ENCODE results near the gene SMYD1. TPM values are rescaled to one million over a fixed set of nuclear protein-coding genes. Genes with fewer than 3 reads are reported as not detected.

The SMYD1 gene
- total RNA-seq, 1 experiment from 2014 or later, result not detected

DNA sequence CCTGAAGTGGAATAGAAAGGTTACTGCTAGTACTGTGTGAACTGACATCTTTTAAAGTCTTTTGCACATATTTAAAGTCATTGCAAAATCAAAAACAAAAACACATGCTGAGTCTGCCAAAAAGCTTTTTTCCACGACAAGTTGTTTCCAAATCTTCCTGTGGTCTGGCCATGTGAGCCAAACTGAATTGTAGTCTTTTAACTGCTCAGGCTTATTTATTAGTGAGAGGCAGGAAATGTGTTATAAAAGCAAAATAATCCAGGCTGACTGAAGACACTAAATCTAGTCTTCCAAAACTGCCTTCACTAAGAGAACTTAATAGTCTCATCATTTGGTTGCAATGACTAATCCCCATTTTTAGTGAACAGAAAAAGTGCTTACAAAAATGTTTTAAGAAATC, 14.3 kb upstream of the SMYD1 start:
- DNase-seq, result no peak
- Histone ChIP-seq H3K9me3 (no peaks in the 10 kb centered on the region), H3K36me3 (peaks cover 33% of the 10 kb centered on the region), H3K27me3 (no peaks in the 10 kb centered on the region), H3K4me3 (no peak overlapping the region)

DNA sequence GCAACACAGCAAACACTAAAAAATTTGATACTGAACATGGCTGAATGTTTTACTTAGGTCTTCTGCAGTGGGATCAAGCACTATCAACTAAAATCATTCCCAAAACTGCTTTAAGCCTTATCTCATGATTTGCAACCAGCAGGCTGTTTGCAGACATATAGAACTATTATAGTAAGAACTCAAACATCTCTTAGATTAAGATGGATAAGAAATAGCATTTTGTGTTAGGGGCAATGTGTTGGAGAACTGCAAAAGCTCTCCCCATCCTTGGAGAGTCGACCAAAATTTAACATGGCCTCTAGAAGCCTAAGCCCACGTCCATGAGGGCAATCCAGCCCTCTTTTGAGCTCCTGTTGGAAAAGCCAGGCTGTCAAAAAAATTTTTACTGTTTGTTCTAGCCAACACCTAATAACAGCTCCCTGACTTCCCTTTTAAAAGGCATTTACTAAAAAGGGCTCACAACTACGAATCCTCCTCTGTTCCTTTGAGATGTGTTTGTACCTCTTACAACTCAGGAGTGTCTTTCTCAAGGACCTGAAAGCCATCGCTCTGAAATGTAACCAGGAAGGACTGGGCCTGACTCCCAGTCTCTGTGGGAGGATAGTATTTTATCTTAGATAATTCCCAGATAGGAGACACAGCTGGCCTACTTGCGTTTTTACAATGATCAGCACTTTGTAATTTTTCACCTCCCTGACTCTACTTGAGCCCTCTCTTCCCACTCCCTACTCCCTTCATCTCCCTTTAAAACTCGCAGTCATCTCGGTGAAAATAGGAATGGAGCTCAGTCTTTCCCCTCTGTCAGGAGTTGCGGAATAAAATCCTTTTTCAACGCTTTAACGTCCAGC, 13.5 kb upstream of the SMYD1 start:
- peak overlapping the region; percentile 89 for H3K4me3 ChIP-seq
- no peak for DNase-seq
- no peaks in the 10 kb centered on the region for H3K9me3 ChIP-seq
- peaks cover 33% of the 10 kb centered on the region for H3K36me3 ChIP-seq
- no peaks in the 10 kb centered on the region for H3K27me3 ChIP-seq

DNA sequence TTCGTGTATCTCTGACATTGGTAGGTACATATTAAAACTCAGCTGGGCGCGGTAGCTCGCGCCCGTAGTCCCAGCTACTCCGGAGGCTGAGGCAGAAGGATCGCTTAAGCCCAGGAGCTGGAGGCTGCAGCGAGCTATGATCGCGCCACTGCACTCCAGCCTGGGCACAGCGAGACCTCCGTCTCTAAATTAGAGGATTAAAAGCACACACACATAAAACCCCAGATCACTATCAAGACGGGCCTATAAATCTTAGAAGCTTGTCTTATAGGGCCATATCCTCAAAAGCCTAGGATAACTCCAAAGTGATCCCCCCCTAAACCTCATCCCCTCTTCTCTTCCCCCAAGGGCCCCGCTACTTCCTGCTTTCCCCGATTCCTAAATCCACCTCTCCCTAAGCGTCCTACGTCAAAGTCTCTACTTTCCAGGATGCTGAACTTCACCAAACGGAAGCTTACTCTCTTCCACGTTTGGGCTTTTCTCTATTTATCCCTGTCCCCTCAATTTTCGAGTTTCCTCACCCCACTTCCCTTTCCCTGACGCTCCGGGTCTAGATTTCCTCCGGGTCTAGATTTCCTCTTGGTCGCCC, 12.7 kb upstream of the SMYD1 start:
- no peak for DNase-seq
- no peaks in the 10 kb centered on the region for H3K27me3 ChIP-seq
- peaks cover 33% of the 10 kb centered on the region for H3K36me3 ChIP-seq
- H3K4me3 ChIP-seq, result peak overlapping the region; percentile 89
- no peaks in the 10 kb centered on the region for H3K9me3 ChIP-seq

DNA sequence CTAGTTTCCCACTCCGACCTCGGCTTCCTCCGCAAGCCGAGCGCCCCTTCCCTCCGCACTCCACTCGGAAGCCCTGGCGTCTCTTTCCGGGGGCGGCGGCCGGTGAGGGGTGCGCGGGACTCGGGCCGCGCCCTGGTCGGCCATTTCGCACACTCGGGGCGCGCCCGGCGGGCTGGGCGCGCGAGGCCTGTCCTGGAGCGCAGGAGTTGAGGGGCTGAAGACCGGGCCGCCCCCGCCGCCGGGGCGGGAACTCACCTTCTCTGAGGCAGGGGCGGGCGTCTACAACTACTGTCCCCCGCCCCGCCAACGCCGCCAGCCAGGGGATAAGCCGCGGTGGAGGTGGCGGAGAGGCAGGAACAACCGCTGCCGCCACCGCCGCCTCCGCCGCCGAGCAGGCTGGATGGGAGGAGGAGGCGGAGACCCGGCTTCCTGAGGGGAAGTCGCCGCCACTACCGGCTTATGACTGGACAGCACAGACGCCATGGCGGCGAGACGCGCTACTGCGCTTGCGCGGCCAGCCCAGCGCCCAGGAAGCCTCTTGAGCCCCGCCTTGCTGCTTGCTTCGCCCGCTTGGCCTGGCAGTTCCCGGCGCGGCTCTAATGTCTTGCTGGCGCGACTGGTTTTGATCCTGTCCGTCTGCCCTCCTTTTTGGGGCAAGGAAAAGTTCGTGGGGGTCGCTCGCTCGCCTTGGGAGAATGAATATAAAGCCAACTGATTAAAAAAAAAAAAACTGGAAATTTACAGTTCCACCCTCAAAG, 12.1 kb upstream of the SMYD1 start, which contains the start of gene KRCC1:
TSS of gene KRCC1 (minus strand) at position 413 of the 758 bp plus-strand sequence. CDS start 27,220 bp downstream, outside the sequence.
- DNase-seq, result peak; percentile 94
- Histone ChIP-seq H3K9me3 (no peaks in the 10 kb centered on the region), H3K4me3 (peak within 1 kb of the TSS; percentile 89), H3K27me3 (no peaks in the 10 kb centered on the region), H3K36me3 (peaks cover 33% of the 10 kb centered on the region)

DNA sequence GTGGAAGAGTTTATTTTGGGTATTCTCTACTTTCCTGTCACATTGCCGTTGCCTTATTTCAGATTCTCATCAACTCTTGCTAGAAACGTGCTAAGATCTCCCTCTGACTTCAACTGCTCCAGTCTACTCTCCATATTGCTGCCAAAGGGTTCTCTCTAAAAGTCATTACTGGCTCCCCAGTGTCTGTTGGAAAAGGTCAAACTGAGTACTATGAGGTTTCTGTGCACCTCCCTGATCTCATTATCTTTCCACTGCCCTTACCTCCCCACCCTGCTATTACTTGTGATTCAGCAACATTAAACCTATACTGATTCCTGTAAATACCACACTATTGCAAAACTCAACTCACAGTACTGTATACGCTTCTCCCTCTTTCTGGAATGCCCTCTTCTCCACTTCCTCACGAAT, 10.2 kb upstream of the SMYD1 start:
- Histone ChIP-seq H3K4me3 (no peak overlapping the region), H3K9me3 (no peaks in the 10 kb centered on the region), H3K36me3 (peaks cover 24% of the 10 kb centered on the region), H3K27me3 (no peaks in the 10 kb centered on the region)
- no peak for DNase-seq

DNA sequence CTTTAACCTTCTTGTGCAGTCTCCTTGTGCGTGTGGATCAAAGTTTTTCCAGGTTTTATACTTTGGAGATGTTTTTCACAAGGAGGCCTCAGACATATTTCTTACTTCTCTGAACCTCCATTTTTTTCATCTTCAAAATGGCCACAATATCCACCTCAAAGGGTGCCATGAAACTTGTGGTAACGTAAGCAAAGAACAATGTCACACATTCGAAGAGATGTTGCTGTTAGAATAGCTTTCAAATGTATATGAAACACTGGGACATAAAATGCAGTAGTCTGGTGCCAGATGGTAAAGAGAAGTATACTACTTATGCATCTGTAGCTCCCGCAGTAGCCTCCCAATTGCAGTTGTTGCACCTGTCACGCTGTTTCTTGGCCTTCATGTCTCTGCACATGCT, 9.4 kb upstream of the SMYD1 start:
- Histone ChIP-seq H3K27me3 (no peaks in the 10 kb centered on the region), H3K36me3 (peaks cover 17% of the 10 kb centered on the region; the same call in 1 of the 2 replicates), H3K4me3 (no peak overlapping the region), H3K9me3 (no peaks in the 10 kb centered on the region)
- DNase-seq, result no peak

DNA sequence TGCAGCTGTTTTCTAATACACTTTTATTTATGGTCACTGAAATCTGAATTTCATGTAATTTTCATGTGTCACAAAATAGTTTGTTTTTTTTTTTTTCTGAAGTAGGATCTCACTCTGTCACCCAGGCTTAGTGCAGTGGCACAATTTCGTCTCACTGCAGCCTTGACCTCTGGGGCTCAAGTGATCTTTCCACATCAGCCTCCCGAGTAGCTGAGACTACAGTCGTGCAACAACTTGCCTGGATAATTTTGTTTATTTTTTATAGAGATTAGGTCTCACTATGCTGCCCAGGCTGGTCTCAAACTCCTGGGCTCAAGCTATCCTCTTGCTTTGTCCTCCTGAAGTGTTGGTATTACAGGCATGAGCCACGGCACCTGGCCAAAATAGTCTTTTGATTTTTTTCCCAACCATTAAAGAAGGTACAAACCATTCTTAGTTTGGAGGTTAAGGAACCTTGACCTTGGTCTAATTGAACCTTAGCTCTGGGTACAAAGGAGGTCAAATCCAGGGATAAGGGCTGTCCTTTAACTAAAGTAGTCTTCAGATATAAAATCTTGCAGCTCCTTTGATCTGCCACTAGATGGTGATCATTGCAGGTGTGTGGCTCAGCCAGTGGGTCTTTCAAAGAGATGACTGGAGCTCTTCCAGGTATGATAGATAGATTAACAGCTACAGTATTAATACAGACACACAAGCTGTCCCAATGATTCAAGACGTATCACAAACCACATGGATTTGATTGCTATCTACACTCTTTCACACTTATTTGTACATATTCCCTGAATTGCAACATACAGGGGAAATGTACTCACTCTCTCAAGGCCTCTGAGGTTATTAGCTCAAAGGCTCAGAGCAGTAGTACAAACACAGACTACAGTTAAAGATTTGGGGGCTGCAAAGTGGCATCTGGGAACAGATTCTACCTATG, 7.4 kb upstream of the SMYD1 start:
- Histone ChIP-seq H3K27me3 (no peaks in the 10 kb centered on the region), H3K9me3 (no peaks in the 10 kb centered on the region), H3K4me3 (no peak overlapping the region), H3K36me3 (no peaks in the 10 kb centered on the region)
- no peak for DNase-seq

DNA sequence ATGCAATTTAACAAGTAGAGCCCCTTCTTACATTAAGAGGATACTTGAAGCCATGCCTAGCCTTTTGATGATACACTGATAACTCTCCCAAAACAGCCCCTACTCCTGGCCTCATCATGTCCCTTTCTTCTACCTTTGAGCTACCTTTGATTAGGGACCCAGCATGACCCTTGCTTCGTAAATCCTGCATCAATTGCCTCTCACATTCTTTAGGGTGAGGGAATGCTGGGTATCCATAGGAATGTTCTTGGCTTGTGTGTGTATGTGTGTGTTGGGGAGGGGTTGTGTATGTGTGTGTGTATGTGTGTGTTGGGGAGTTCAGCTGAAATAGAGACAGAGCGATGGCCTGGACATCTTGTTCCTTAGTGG, 6.7 kb upstream of the SMYD1 start:
- Histone ChIP-seq H3K36me3 (no peaks in the 10 kb centered on the region), H3K9me3 (no peaks in the 10 kb centered on the region)
- no peak for DNase-seq

DNA sequence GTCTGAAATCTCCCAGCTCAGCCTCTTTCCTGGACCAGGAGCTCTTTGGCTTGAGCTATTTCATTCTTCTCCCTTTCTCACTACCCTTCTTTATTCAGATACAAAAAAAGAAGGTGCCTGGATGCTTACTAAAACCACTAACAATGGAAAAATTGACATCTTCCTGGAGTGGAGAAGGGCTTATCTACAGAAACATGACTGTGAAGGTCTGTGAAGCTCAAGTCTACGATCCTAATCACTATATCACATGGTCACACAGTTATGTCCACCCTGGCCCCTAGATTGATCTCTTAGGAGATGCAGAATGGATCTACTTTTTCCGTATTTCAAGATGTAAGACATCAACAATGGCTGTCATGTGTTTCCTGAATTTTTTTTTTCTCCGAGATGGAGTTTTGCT, 6.3 kb upstream of the SMYD1 start:
- DNase-seq, result no peak
- no peaks in the 10 kb centered on the region for H3K9me3 ChIP-seq
- no peak overlapping the region for H3K4me3 ChIP-seq

More for the DNA sequence above, 6.7 kb upstream of the SMYD1 start:
- Histone ChIP-seq H3K27me3 (no peaks in the 10 kb centered on the region), H3K4me3 (no peak overlapping the region)

DNA sequence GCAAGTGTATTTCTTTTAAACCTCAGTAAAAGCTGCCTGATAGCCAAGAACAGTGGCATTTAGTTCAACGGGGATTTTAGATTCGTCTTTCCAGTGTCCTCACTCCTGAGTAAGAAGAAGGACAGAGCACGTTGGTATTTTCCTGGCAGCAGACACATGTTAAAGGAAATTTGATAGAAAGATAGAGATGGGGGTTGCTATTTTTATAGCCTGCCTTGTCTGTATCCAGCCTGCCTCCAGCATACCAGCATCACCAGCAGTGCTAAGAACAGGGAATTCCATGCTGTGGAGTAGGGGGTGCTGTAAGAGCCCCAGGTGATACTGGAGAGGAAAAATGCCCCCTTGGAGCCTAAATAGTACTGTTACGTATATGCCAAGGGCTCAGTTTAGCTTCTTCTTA, 1.1 kb upstream of the SMYD1 start:
- no peak overlapping the region for H3K4me3 ChIP-seq
- H3K9me3 ChIP-seq, result no peaks in the 10 kb centered on the region
- no peaks in the 10 kb centered on the region for H3K27me3 ChIP-seq
- H3K36me3 ChIP-seq, result no peaks in the 10 kb centered on the region
- no peak for DNase-seq

More for the DNA sequence above, 6.3 kb upstream of the SMYD1 start:
- no peaks in the 10 kb centered on the region for H3K36me3 ChIP-seq
- no peaks in the 10 kb centered on the region for H3K27me3 ChIP-seq

DNA sequence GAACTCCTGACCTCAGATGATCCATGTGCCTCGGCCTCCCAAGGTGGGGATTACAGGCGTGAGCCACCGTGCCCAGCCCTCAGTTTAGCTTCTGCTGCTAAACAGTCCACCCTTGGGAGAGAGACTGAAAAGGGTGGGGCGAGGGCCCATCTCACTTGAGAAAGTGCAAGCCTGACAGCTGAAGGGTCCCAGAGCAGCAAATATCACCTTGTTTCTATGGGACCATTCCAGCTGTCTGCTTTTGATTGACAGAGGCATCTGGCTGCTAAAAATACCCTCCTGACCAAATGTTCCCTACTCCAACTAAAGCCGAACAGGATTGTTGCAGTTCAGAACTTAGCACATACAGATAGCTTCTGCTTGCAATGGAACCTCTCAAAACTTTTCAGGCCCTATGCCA, 436 bp upstream of the SMYD1 start:
- Histone ChIP-seq H3K27me3 (no peaks in the 10 kb centered on the region), H3K4me3 (no peak overlapping the region), H3K9me3 (no peaks in the 10 kb centered on the region), H3K36me3 (no peaks in the 10 kb centered on the region)
- DNase-seq, result no peak

DNA sequence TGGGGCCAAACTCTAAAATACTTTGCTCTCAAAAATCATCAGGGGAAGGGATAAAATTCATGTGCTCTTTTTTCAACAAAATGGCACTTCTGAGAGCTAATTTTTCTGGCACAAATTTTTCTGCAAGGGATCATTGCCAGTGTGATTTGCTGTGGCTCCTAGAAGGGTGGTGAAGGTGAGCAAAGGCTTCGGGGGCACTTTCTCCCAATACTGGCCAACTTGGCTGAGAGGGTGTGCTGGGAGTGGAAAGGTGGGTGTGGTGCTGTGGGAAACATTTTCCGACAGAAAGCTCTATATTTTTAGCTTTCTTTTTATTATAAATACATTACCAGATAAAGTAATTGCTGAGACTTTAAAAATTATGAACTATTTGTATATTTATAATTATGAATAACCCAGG, 419 bp downstream of the SMYD1 start:
- Histone ChIP-seq H3K27me3 (no peaks in the 10 kb centered on the region), H3K36me3 (no peaks in the 10 kb centered on the region), H3K4me3 (no peak overlapping the region), H3K9me3 (no peaks in the 10 kb centered on the region)
- DNase-seq, result no peak

DNA sequence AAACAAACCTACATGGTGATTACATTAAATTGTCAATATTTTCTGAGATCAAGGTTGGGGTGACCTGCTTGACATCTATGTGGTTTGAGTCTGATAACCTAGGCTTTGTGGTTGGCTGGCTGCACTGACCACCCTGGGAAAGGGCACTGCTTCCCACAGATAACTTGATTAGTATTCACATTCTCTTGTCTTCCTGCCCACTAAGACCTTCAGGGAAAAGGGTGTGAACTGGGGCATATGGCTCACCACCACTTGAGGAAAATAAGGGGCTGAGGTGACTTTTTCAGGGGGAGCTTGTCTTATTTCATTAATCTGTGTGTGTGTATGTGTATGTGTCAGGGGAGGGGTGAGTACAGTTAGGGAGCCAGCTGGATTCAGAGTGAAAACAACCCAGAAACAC, 1.5 kb downstream of the SMYD1 start:
- Histone ChIP-seq H3K4me3 (no peak overlapping the region), H3K27me3 (no peaks in the 10 kb centered on the region), H3K9me3 (no peaks in the 10 kb centered on the region), H3K36me3 (no peaks in the 10 kb centered on the region)
- no peak for DNase-seq

DNA sequence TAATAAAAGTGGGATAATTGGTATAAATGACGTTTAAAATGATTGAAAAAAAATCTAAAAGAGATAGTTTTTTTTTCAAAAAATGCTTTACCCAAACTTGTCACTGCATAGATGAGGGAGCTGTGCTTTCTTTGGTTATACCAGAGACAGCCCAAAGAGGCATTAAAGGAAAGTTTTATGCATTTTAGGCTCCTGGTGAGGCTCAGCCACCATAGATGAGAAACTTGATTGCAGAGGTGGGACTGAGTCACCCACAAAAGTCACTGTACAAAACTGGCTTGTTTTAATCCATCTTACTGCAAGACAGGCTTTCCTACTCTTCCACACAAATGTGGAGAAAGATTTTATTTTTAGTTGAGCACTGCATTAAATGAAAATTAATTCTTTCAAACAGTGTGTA, 2.4 kb downstream of the SMYD1 start:
- DNase-seq, result no peak
- no peaks in the 10 kb centered on the region for H3K36me3 ChIP-seq
- H3K27me3 ChIP-seq, result no peaks in the 10 kb centered on the region

DNA sequence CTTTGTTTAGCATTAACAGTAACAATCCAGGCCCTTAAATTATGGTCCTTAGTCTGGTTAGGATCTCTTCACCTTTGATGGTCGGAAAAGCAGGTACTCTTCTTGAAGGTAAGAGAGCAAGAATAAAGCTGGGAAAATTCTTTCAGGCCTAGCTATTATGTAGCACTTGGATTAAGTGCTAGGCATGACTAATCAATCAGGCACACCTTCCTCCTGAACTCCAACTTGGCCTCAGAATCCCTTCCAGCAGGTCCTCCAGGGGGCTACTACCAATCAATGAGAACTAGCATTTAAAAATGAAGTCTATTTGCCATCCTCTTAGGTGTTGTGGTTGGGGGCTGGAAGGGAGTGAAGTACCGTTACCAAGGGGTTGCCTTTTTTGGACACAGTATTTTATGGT, 3.7 kb downstream of the SMYD1 start:
- no peaks in the 10 kb centered on the region for H3K27me3 ChIP-seq
- no peaks in the 10 kb centered on the region for H3K36me3 ChIP-seq
- no peak for DNase-seq
- 0 out of 2 replicates have a peak, but pooled peaks cover 3% of the 10 kb centered on the region for H3K9me3 ChIP-seq
- H3K4me3 ChIP-seq, result no peak overlapping the region

More for the DNA sequence above, 2.4 kb downstream of the SMYD1 start:
- H3K4me3 ChIP-seq, result no peak overlapping the region
- H3K9me3 ChIP-seq, result 0 out of 2 replicates have a peak, but pooled peaks cover 3% of the 10 kb centered on the region

DNA sequence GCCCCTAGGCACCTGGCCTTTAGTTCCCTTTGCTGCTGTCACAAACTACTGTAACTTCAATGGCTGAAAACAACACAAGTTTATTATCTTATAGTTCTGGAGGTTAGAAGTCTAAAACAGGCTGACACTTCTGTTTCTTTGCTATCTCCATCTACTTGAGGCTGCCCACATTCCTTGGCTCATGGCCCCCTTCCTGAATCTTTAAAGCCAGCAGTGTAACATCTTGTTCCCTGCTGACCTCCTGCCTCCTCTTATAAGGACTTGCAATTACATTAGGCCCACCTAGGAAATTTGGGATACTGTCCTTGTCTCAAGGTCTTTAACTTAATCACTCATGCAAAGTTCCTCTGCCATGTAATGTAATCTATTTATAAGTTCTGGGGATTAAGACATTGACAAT, 6.5 kb downstream of the SMYD1 start:
- 0 out of 2 replicates have a peak, but pooled peaks cover 3% of the 10 kb centered on the region for H3K9me3 ChIP-seq
- no peak overlapping the region for H3K4me3 ChIP-seq
- no peak for DNase-seq
- no peaks in the 10 kb centered on the region for H3K27me3 ChIP-seq
- no peaks in the 10 kb centered on the region for H3K36me3 ChIP-seq
